H1 (cell line): ENCODE data around the gene EXOC2. TPM values are rescaled to one million over a fixed set of nuclear protein-coding genes. Genes with fewer than 3 reads are reported as not detected.

ENCODE experiments used
- CTCF ChIA-PET: fragments of 300-600 bp; sonication (Branson Sonifier 250); formaldehyde crosslinking; loops from one replicate; lab custom pipeline; 2021; ENCODE audit not compliant: partially characterized antibody; lab: Charles Lee
- POLR2A ChIA-PET: fragments of 300-600 bp; sonication (Branson Sonifier 250); formaldehyde crosslinking; loops from one replicate; lab custom pipeline; 2021; ENCODE audit warnings: inconsistent platforms; ENCODE audit not compliant: partially characterized antibody; lab: Charles Lee
- DNase-seq, 2 experiments: peaks; one replicate each; pipeline versions ENCODE4 v3.0.0 to v3.0.0-alpha.2; 2010 to 2022; ENCODE audit warnings: low spot score in 2 of 2, low read depth in 1 of 2, mixed read lengths in 1 of 2
- FAIRE-seq: peaks from 2 replicates; lab custom pipeline; 2011; peaks lifted over from hg19 to GRCh38; lab: Jason Lieb, UNC
- H2AFZ ChIP-seq: 2 replicates; pipeline ENCODE4 v1.8.1; 2012; ENCODE audit warnings: low read length, inconsistent platforms
- H2AK5ac ChIP-seq: 2 replicates; pipeline ENCODE4 v1.6.1; 2013; ENCODE audit warnings: low read depth, low read length
- H2BK120ac ChIP-seq: replicated peaks from 2 replicates; pipeline ENCODE3; 2013; ENCODE audit warnings: low read depth, low read length, inconsistent platforms
- H2BK12ac ChIP-seq: 2 replicates; pipeline ENCODE4 v1.6.1; 2013; ENCODE audit warnings: low read depth, low read length
- H2BK15ac ChIP-seq: 2 replicates; pipeline ENCODE4 v1.6.1; 2013; ENCODE audit warnings: low read length
- H2BK20ac ChIP-seq: 2 replicates; pipeline ENCODE4 v1.6.1; 2013; ENCODE audit warnings: low read length
- H2BK5ac ChIP-seq: 2 replicates; pipeline ENCODE4 v1.6.1; 2013; ENCODE audit warnings: low read depth, low read length
- H3K14ac ChIP-seq: 2 replicates; pipeline ENCODE4 v1.6.1; 2013; ENCODE audit warnings: inconsistent platforms; ENCODE audit not compliant: insufficient read length
- H3K18ac ChIP-seq: 2 replicates; pipeline ENCODE4 v1.6.1; 2013; ENCODE audit warnings: low read length; ENCODE audit errors: extremely low read depth
- H3K23ac ChIP-seq: 2 replicates; pipeline ENCODE4 v1.6.1; 2013; ENCODE audit warnings: inconsistent platforms; ENCODE audit not compliant: insufficient read length
- H3K23me2 ChIP-seq: 2 replicates; pipeline ENCODE4 v1.6.1; 2013; ENCODE audit warnings: low read depth, low read length
- H3K27ac ChIP-seq: 2 replicates; pipeline ENCODE4 v1.6.1; 2011; ENCODE audit warnings: low read depth, low read length, inconsistent platforms
- H3K27me3 ChIP-seq, 4 experiments: replicated peaks in 1 of 4; 1 replicate in 1 of 4; 2 replicates in 3 of 4; pipeline versions ENCODE4 v1.6.1 to v1.8.1; 2011 to 2013; ENCODE audit warnings: low read length in 3 of 4, mild to moderate bottlenecking in 3 of 4, inconsistent platforms in 2 of 4, mixed read lengths in 2 of 4, moderate library complexity in 1 of 4; ENCODE audit not compliant: control insufficient read depth in 3 of 4, insufficient read depth in 3 of 4; ENCODE audit errors: extremely low read depth in 1 of 4
- H3K36me3 ChIP-seq, 4 experiments: 2 replicates each; pipeline versions ENCODE4 v1.6.1 to v1.8.1; 2011 to 2013; ENCODE audit warnings: mild to moderate bottlenecking in 4 of 4, low read length in 3 of 4, moderate library complexity in 2 of 4, control low read depth in 1 of 4, inconsistent platforms in 1 of 4; ENCODE audit not compliant: insufficient read depth in 4 of 4, control insufficient read depth in 2 of 4
- H3K4ac ChIP-seq: replicated peaks from 2 replicates; pipeline ENCODE3; 2013; ENCODE audit warnings: low read length, low read depth, mixed read lengths, inconsistent platforms; ENCODE audit not compliant: insufficient read length
- H3K4me1 ChIP-seq, 4 experiments: replicated peaks in 1 of 4; 1 replicate in 1 of 4; 2 replicates in 3 of 4; pipeline versions ENCODE4 v1.6.1 to v1.8.1; 2011 to 2013; ENCODE audit warnings: low read length in 3 of 4, inconsistent platforms in 2 of 4, mixed read lengths in 1 of 4; ENCODE audit not compliant: insufficient read depth in 4 of 4, control insufficient read depth in 3 of 4
- H3K4me2 ChIP-seq, 2 experiments: 2 replicates each; pipeline versions ENCODE4 v1.6.1 to v1.8.1; 2011 to 2013; ENCODE audit warnings: low read depth in 2 of 2, low read length in 2 of 2, control low read depth in 1 of 2, inconsistent platforms in 1 of 2, mild to moderate bottlenecking in 1 of 2; ENCODE audit not compliant: insufficient read depth in 1 of 2
- H3K4me3 ChIP-seq, 4 experiments: fragments of 200-600, 300-600 bp in 1 of 4; sonication (generic), shearing (Covaris generic), sonication (Bioruptor Twin) in 1 of 4; 2 replicates each; pipeline versions ENCODE4 v1.5.1 to v1.8.1; 2011 to 2016; ENCODE audit warnings: low read length in 4 of 4, low read depth in 3 of 4, control low read depth in 2 of 4, inconsistent platforms in 2 of 4, mild to moderate bottlenecking in 2 of 4, mixed read lengths in 1 of 4, moderate library complexity in 1 of 4; ENCODE audit not compliant: insufficient read depth in 2 of 4; ENCODE audit errors: extremely low read depth in 1 of 4
- H3K56ac ChIP-seq: replicated peaks from 2 replicates; pipeline ENCODE3; 2013; ENCODE audit warnings: low read depth, mild to moderate bottlenecking, mixed read lengths, low read length, inconsistent platforms; ENCODE audit not compliant: insufficient read length
- H3K79me1 ChIP-seq: 2 replicates; pipeline ENCODE4 v1.6.1; 2013; ENCODE audit warnings: low read depth, low read length, control low read depth
- H3K79me2 ChIP-seq, 2 experiments: 2 replicates each; pipeline versions ENCODE4 v1.6.1 to v1.8.1; 2012 to 2013; ENCODE audit warnings: low read length in 2 of 2, mild to moderate bottlenecking in 2 of 2, inconsistent platforms in 1 of 2; ENCODE audit not compliant: insufficient read depth in 2 of 2, control insufficient read depth in 1 of 2
- H3K9ac ChIP-seq, 4 experiments: replicated peaks in 1 of 4; 1 replicate in 1 of 4; 2 replicates in 3 of 4; pipeline versions ENCODE4 v1.6.1 to v1.8.1; 2011 to 2013; ENCODE audit warnings: low read depth in 3 of 4, low read length in 3 of 4, control low read depth in 2 of 4, mild to moderate bottlenecking in 2 of 4, moderate library complexity in 2 of 4, inconsistent platforms in 1 of 4; ENCODE audit errors: extremely low read depth in 1 of 4
- H3K9me3 ChIP-seq, 2 experiments: 2 replicates each; pipeline versions ENCODE4 v1.6.1 to v1.8.1; 2012 to 2013; ENCODE audit warnings: mild to moderate bottlenecking in 2 of 2, moderate library complexity in 2 of 2, control low read depth in 1 of 2, inconsistent platforms in 1 of 2, low read depth in 1 of 2, low read length in 1 of 2, mixed read lengths in 1 of 2; ENCODE audit not compliant: insufficient read depth in 2 of 2
- H4K20me1 ChIP-seq, 2 experiments: replicated peaks in 1 of 2; 2 replicates each; pipeline versions ENCODE3 to v1.8.1; 2011 to 2013; ENCODE audit warnings: inconsistent platforms in 2 of 2, low read length in 2 of 2, mild to moderate bottlenecking in 1 of 2; ENCODE audit not compliant: insufficient read depth in 2 of 2, control insufficient read depth in 1 of 2
- H4K5ac ChIP-seq: 2 replicates; pipeline ENCODE4 v1.6.1; 2013; ENCODE audit warnings: low read length, low read depth, mixed read lengths, inconsistent platforms; ENCODE audit not compliant: insufficient read length
- H4K8ac ChIP-seq: 2 replicates; pipeline ENCODE4 v1.8.0; 2013; ENCODE audit warnings: mild to moderate bottlenecking, moderate library complexity, low read length, inconsistent platforms; ENCODE audit not compliant: insufficient read depth; ENCODE audit errors: extremely low read depth
- H4K91ac ChIP-seq: replicated peaks from 2 replicates; pipeline ENCODE3; 2013; ENCODE audit warnings: low read length, mixed read lengths, inconsistent platforms; ENCODE audit not compliant: insufficient read length
- ATF3 ChIP-seq: IDR thresholded peaks from 2 replicates; pipeline ENCODE4 v1.6.1; 2011; ENCODE audit warnings: low read depth, mild to moderate bottlenecking, low read length; ENCODE audit not compliant: insufficient read depth
- BACH1 ChIP-seq: IDR thresholded peaks from 2 replicates; pipeline ENCODE4 v1.6.1; 2012; ENCODE audit warnings: low read length, improper control_type of control experiment
- CREB1 ChIP-seq: IDR thresholded peaks from 2 replicates; pipeline ENCODE4 v1.6.1; 2012; ENCODE audit warnings: inconsistent platforms
- HDAC6 ChIP-seq: IDR thresholded peaks from one replicate; pipeline ENCODE4 v1.7.1; 2012; ENCODE audit warnings: low read depth, mild to moderate bottlenecking, inconsistent platforms, low read length, moderate library complexity
- KDM5A ChIP-seq: fragments of 200-600 bp; IDR thresholded peaks from 2 replicates; pipeline ENCODE4 v1.7.1; 2012; ENCODE audit warnings: mild to moderate bottlenecking, low read length, inconsistent platforms, mixed read lengths
- NRF1 ChIP-seq: IDR thresholded peaks from 2 replicates; pipeline ENCODE4 v1.6.1; 2011; ENCODE audit warnings: mild to moderate bottlenecking, low read depth, low read length, improper control_type of control experiment
- POLR2A ChIP-seq, 2 experiments: IDR thresholded peaks; 1 replicate in 1 of 2; 2 replicates in 1 of 2; pipeline ENCODE4 v1.6.1; 2011; ENCODE audit warnings: low read depth in 2 of 2, low read length in 2 of 2, mild to moderate bottlenecking in 2 of 2; ENCODE audit errors: control extremely low read depth in 1 of 2
- POLR2AphosphoS5 ChIP-seq: IDR thresholded peaks from 2 replicates; pipeline ENCODE4 v1.6.1; 2011; ENCODE audit warnings: low read depth, low read length
- RXRA ChIP-seq: IDR thresholded peaks from 2 replicates; pipeline ENCODE4 v1.6.1; 2011; ENCODE audit warnings: low read depth, mild to moderate bottlenecking, low read length, moderate library complexity; ENCODE audit not compliant: insufficient read depth
- TBP ChIP-seq: IDR thresholded peaks from 2 replicates; pipeline ENCODE4 v1.6.1; 2011; ENCODE audit warnings: low read depth, low read length, improper control_type of control experiment
- WGBS, 2 experiments: shearing (Covaris generic) in 1 of 2; methylation state at CpG; one replicate each; pipeline versions ENCODE4 v1.1.6 to v1.1.7; 2013 to 2015; ENCODE audit warnings: low lambda C conversion rate in 2 of 2, mixed read lengths in 2 of 2, inconsistent platforms in 1 of 2, low coverage in 1 of 2, missing lambda C conversion rate in 1 of 2; ENCODE audit not compliant: insufficient replicate concordance in 2 of 2, insufficient coverage in 1 of 2, insufficient read length in 1 of 2; ENCODE audit errors: extremely low coverage in 1 of 2, missing lambda C conversion rate in 1 of 2; 5-methylcytosine and 5-hydroxymethylcytosine counted together
- polyA plus RNA-seq, 7 experiments: library from polyadenylated mRNA; depleted of rRNA in 3 of 7; stranded (reverse) in 5 of 7; unstranded in 2 of 7; fragments of >200 nt in 5 of 7; fragments of 200-250 nt in 2 of 7; gene quantifications; 1 replicate in 5 of 7; 2 replicates in 1 of 7; 4 replicates in 1 of 7; pipeline versions ENCODE4 v1.2.1 to v1.2.3, GENCODE V29; 2011 to 2013; ENCODE audit warnings: missing spikeins in 2 of 7, mixed read lengths in 2 of 7
- total RNA-seq: library from RNA; stranded (reverse); fragmentation: NEBNext Ultra II Directional; extraction: Animal tissue kit (Norgen Biotek cat#: 25700); gene quantifications from 2 replicates; pipeline ENCODE4 v1.2.1, GENCODE V29; 2021
- TF ChIP-seq, protein P1 (sequence below): IDR thresholded peaks from 2 replicates; pipeline ENCODE4 v1.6.1; 2011; ENCODE audit warnings: low read length, improper control_type of control experiment

Gene EXOC2
- total and polyA plus RNA-seq, 2 of the 8 experiments (the other 6 are each of a cell fraction or from before 2014, with no cell fraction given), result 25.5 to 44.4 TPM

GRCh38 chr6:705047-705446 lies 12.1 kb upstream of the EXOC2 start:
- TF ChIP-seq NRF1 (no peak), POLR2AphosphoS5 (no peak), BACH1 (no peak), CREB1 (no peak), RXRA (no peak), KDM5A (no peak), POLR2A (IDR thresholded peaks at IDR 0.05; ENCODE audit: control extremely low read depth in 1 of 2, low read depth in 2 of 2, low read length in 2 of 2) (no peak), TBP (no peak), ATF3 (no peak), HDAC6 (no peak)
- TF ChIP-seq, protein P1, sequence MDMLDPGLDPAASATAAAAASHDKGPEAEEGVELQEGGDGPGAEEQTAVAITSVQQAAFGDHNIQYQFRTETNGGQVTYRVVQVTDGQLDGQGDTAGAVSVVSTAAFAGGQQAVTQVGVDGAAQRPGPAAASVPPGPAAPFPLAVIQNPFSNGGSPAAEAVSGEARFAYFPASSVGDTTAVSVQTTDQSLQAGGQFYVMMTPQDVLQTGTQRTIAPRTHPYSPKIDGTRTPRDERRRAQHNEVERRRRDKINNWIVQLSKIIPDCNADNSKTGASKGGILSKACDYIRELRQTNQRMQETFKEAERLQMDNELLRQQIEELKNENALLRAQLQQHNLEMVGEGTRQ, result no peak
- TF ChIP-seq, all 59 proteins: peak for 0

More at GRCh38 chr6:705047-705446, 12.1 kb upstream of the EXOC2 start:
- no peak overlapping the region for H4K91ac ChIP-seq
- no peak overlapping the region for H2AK5ac ChIP-seq
- peaks cover 0 to 4% of the 10 kb centered on the region in 2 experiments for H4K20me1 ChIP-seq
- H3K4me2 ChIP-seq, result no peak overlapping the region
- 64% methylated on average over 4 of the region's 4 CpGs; no CpG with 5 or more reads in 1 of the 2 experiments for WGBS, 2 experiments
- DNase-seq (no peak), FAIRE-seq (no peak)
- H2BK15ac ChIP-seq, result no peak overlapping the region
- H3K18ac ChIP-seq, result no peak overlapping the region
- H2BK120ac ChIP-seq, result no peak overlapping the region
- no peak overlapping the region for H2BK12ac ChIP-seq
- H3K56ac ChIP-seq, result no peak overlapping the region
- H3K9me3 ChIP-seq, result no peaks in the 10 kb centered on the region
- H4K5ac ChIP-seq, result no peak overlapping the region
- no peaks in the 10 kb centered on the region; a peak in 1 of 7 replicates for H3K27me3 ChIP-seq
- H3K23me2 ChIP-seq, result peaks cover 3% of the 10 kb centered on the region; the same call in 1 of the 2 replicates
- no peak overlapping the region for H3K4me3 ChIP-seq
- no peaks in the 10 kb centered on the region for H3K79me1 ChIP-seq
- CTCF ChIA-PET, result interaction anchor here (0.9 to 2.2 kb wide), 3 partner anchors 10 to 111 kb away, joined by 3 to 5 read pairs (median 3); no protein-coding TSS in a partner anchor
- H3K27ac ChIP-seq, result no peak overlapping the region
- no peaks in the 10 kb centered on the region for H3K79me2 ChIP-seq
- H2BK20ac ChIP-seq, result no peak overlapping the region
- POLR2A ChIA-PET, result interaction anchor here (1.1 kb wide), 1 partner anchor 12 kb away, joined by 5 read pairs; no protein-coding TSS in a partner anchor
- H2AFZ ChIP-seq, result no peak overlapping the region
- no peak overlapping the region for H3K9ac ChIP-seq
- H3K36me3 ChIP-seq, result no peaks in the 10 kb centered on the region
- H3K4ac ChIP-seq, result no peak overlapping the region
- no peak overlapping the region for H4K8ac ChIP-seq
- H3K23ac ChIP-seq, result no peak overlapping the region
- no peak overlapping the region for H3K14ac ChIP-seq
- no peak overlapping the region for H2BK5ac ChIP-seq
- peaks cover 5 to 24% (median 17%) of the 10 kb centered on the region in 4 experiments for H3K4me1 ChIP-seq
